ENCODE data around the gene ANTXRL.
"Not testable (repeated sequence)": the region's sequence is repeated elsewhere in the genome, so short reads cannot be mapped to it uniquely, and the experiment has no call there.

ANTXRL gene

GRCh38 chr10:46247808-46248569 is 38.8 kb upstream of the ANTXRL start:
- DNase-seq (ENCODE audit: insufficient read length, low spot score), result no peak
- TF ChIP-seq PAX5 (IDR thresholded peaks at IDR 0.05; ENCODE audit: insufficient read depth, low read length, severe bottlenecking) (no peak), POLR2A (IDR thresholded peaks at IDR 0.05; ENCODE audit: low read depth, low read length) (no peak), SPI1 (IDR thresholded peaks at IDR 0.05; ENCODE audit: low read depth, low read length) (no peak), POU2F2 (IDR thresholded peaks at IDR 0.05; ENCODE audit: low read depth, low read length) (no peak), TAF1 (IDR thresholded peaks at IDR 0.05; ENCODE audit: low read depth, low read length) (no peak), POLR2AphosphoS5 (IDR thresholded peaks at IDR 0.05; ENCODE audit: low read depth, low read length) (no peak)
- no peak for FAIRE-seq

GRCh38 chr10:46248651-46249146 is 38.1 kb upstream of the ANTXRL start:
- TF ChIP-seq PAX5 (IDR thresholded peaks at IDR 0.05; ENCODE audit: insufficient read depth, low read length, severe bottlenecking), result no peak
- no peak for TF ChIP-seq SPI1 (IDR thresholded peaks at IDR 0.05; ENCODE audit: low read depth, low read length)
- FAIRE-seq, result no peak

GRCh38 chr10:46249617-46250344 is 37.0 kb upstream of the ANTXRL start:
- DNase-seq (ENCODE audit: insufficient read length, low spot score); FAIRE-seq: not testable (repeated sequence)

More at GRCh38 chr10:46248651-46249146, 38.1 kb upstream of the ANTXRL start:
- DNase-seq (ENCODE audit: insufficient read length, low spot score), result no peak

- no peak for DNase-seq (ENCODE audit: insufficient read length, low spot score)
- TF ChIP-seq SPI1 (IDR thresholded peaks at IDR 0.05; ENCODE audit: low read depth, low read length) (no peak), POLR2A (IDR thresholded peaks at IDR 0.05; ENCODE audit: low read depth, low read length) (no peak), POLR2AphosphoS5 (IDR thresholded peaks at IDR 0.05; ENCODE audit: low read depth, low read length) (no peak), PAX5 (IDR thresholded peaks at IDR 0.05; ENCODE audit: insufficient read depth, low read length, severe bottlenecking) (no peak), TAF1 (IDR thresholded peaks at IDR 0.05; ENCODE audit: low read depth, low read length) (no peak), POU2F2 (IDR thresholded peaks at IDR 0.05; ENCODE audit: low read depth, low read length) (no peak)
- FAIRE-seq, result no peak
These were observed 36.3 kb upstream of the ANTXRL start for GRCh38 chr10:46250481-46250880.

GRCh38 chr10:46250898-46251856 is 35.6 kb upstream of the ANTXRL start:
- DNase-seq (ENCODE audit: insufficient read length, low spot score) (no peak), FAIRE-seq (no peak)
- TF ChIP-seq POLR2A (IDR thresholded peaks at IDR 0.05; ENCODE audit: low read depth, low read length) (no peak), POU2F2 (IDR thresholded peaks at IDR 0.05; ENCODE audit: low read depth, low read length) (no peak), SPI1 (IDR thresholded peaks at IDR 0.05; ENCODE audit: low read depth, low read length) (no peak), POLR2AphosphoS5 (IDR thresholded peaks at IDR 0.05; ENCODE audit: low read depth, low read length) (no peak), PAX5 (IDR thresholded peaks at IDR 0.05; ENCODE audit: insufficient read depth, low read length, severe bottlenecking) (no peak), TAF1 (IDR thresholded peaks at IDR 0.05; ENCODE audit: low read depth, low read length) (no peak)

GRCh38 chr10:46251857-46252847 is 34.6 kb upstream of the ANTXRL start:
- no peak for DNase-seq (ENCODE audit: insufficient read length, low spot score)
- TF ChIP-seq POLR2A (IDR thresholded peaks at IDR 0.05; ENCODE audit: low read depth, low read length), result no peak
- no peak for TF ChIP-seq POLR2AphosphoS5 (IDR thresholded peaks at IDR 0.05; ENCODE audit: low read depth, low read length)
- no peak for TF ChIP-seq SPI1 (IDR thresholded peaks at IDR 0.05; ENCODE audit: low read depth, low read length)
- no peak for TF ChIP-seq PAX5 (IDR thresholded peaks at IDR 0.05; ENCODE audit: insufficient read depth, low read length, severe bottlenecking)
- TF ChIP-seq POU2F2 (IDR thresholded peaks at IDR 0.05; ENCODE audit: low read depth, low read length), result no peak
- TF ChIP-seq TAF1 (IDR thresholded peaks at IDR 0.05; ENCODE audit: low read depth, low read length), result no peak
- FAIRE-seq, result no peak

- FAIRE-seq, result no peak
- no peak for DNase-seq (ENCODE audit: insufficient read length, low spot score)
- TF ChIP-seq PAX5 (IDR thresholded peaks at IDR 0.05; ENCODE audit: insufficient read depth, low read length, severe bottlenecking), result no peak
- TF ChIP-seq SPI1 (IDR thresholded peaks at IDR 0.05; ENCODE audit: low read depth, low read length), result no peak
- no peak for TF ChIP-seq POU2F2 (IDR thresholded peaks at IDR 0.05; ENCODE audit: low read depth, low read length)
- TF ChIP-seq POLR2AphosphoS5 (IDR thresholded peaks at IDR 0.05; ENCODE audit: low read depth, low read length), result no peak
- no peak for TF ChIP-seq TAF1 (IDR thresholded peaks at IDR 0.05; ENCODE audit: low read depth, low read length)
- no peak for TF ChIP-seq POLR2A (IDR thresholded peaks at IDR 0.05; ENCODE audit: low read depth, low read length)
These were observed 33.5 kb upstream of the ANTXRL start for GRCh38 chr10:46253076-46254006.
